ENCODE results near the gene PMEL.

DNA sequence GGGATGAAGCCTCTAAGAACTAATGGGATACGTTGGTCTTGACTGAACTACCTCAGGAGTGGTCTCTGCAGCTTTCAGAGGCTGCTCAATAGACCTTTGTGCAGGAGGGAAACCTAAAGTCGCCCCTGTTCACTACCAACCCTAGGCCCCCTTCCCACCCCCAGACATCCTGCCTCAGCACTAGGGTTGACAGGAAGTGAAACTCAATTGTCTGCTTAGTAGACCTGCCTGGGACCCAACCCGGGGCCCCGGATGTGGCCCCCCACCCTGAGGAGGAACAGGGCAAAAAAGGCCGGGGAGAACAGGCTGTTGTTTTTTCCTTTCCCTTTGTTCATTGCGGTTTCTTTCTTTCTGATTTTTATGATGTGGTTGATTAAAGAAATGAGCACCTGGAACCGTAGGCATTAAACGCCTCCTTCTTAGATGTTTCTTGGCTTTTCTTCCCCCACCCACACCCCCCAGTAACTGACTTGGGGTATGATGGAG, 36.5 kb downstream of the PMEL start:
- TF ChIP-seq, protein P1, sequence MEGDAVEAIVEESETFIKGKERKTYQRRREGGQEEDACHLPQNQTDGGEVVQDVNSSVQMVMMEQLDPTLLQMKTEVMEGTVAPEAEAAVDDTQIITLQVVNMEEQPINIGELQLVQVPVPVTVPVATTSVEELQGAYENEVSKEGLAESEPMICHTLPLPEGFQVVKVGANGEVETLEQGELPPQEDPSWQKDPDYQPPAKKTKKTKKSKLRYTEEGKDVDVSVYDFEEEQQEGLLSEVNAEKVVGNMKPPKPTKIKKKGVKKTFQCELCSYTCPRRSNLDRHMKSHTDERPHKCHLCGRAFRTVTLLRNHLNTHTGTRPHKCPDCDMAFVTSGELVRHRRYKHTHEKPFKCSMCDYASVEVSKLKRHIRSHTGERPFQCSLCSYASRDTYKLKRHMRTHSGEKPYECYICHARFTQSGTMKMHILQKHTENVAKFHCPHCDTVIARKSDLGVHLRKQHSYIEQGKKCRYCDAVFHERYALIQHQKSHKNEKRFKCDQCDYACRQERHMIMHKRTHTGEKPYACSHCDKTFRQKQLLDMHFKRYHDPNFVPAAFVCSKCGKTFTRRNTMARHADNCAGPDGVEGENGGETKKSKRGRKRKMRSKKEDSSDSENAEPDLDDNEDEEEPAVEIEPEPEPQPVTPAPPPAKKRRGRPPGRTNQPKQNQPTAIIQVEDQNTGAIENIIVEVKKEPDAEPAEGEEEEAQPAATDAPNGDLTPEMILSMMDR (conservative IDR thresholded peaks at IDR 0.05): no peak
- no peak for TF ChIP-seq ZFX (IDR thresholded peaks at IDR 0.05)
